Epithelial cell of esophagus (primary cell): ENCODE results near the gene RUNX3.

ENCODE experiments used
- DNase-seq: peaks from one replicate; pipeline ENCODE4 v3.0.0; 2010; ENCODE audit warnings: low read depth
- H3K4me3 ChIP-seq: 2 replicates; pipeline ENCODE4 v1.5.1; 2011; ENCODE audit warnings: mild to moderate bottlenecking, low read length, control low read depth
- CTCF ChIP-seq: IDR thresholded peaks from 2 replicates; pipeline ENCODE4 v1.5.1; 2011; ENCODE audit warnings: low read depth, mild to moderate bottlenecking, low read length, control low read depth, inconsistent platforms; ENCODE audit not compliant: insufficient read depth; ENCODE audit errors: missing control alignments

The RUNX3 gene

DNA sequence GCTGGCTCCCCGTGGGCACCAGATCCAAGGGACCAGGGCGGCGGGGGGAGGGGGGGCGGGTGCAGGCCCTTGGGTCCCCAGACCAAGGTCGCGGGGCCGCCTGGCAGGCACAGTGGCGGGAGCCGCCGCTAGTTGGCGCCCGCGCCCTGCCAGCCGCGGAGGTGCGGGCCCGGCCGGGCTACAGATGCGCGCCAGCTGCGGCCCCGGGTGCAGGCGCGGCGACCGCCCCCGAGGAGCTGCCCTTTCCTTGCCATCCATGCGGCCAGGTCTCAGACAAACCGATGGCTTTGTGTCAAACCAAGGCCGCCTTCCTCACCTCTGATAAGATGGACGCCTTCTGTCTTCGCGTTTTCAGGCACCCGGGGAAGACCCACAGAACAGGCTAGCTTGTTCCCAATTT is 2.2 kb upstream of the RUNX3 start:
- peak; percentile 31 for DNase-seq
- H3K4me3 ChIP-seq, result no peak overlapping the region

GRCh38 chr1:24931468-24932231 is 1.6 kb upstream of the RUNX3 start:
- H3K4me3 ChIP-seq, result no peak overlapping the region
- TF ChIP-seq CTCF, result no peak
- no peak for DNase-seq

More for the DNA sequence above, 2.2 kb upstream of the RUNX3 start:
- TF ChIP-seq CTCF, result no peak

DNA sequence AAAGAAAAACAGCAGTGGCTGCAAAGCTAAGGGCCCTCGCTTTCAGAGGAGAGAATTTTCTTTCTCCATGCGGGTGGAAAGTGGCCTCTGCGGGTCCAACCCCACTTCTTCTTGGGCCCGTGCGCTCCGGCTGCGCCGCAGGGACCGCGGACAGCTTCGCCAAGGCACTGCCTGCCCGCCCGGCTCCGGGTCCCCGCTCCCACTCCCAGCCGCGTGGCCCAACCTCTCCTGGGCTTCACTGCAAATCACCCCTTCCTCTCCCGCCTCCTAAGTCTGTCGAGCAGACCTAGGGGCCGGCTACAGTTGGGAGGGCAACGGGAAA is 1.0 kb upstream of the RUNX3 start:
- DNase-seq, result no peak
- no peak overlapping the region for H3K4me3 ChIP-seq
- no peak for TF ChIP-seq CTCF

GRCh38 chr1:24929398-24930259 is 447 bp downstream of the RUNX3 start:
- H3K4me3 ChIP-seq, result peak overlapping the region; percentile 34
- DNase-seq, result peak; percentile 29
- TF ChIP-seq CTCF, result no peak

DNA sequence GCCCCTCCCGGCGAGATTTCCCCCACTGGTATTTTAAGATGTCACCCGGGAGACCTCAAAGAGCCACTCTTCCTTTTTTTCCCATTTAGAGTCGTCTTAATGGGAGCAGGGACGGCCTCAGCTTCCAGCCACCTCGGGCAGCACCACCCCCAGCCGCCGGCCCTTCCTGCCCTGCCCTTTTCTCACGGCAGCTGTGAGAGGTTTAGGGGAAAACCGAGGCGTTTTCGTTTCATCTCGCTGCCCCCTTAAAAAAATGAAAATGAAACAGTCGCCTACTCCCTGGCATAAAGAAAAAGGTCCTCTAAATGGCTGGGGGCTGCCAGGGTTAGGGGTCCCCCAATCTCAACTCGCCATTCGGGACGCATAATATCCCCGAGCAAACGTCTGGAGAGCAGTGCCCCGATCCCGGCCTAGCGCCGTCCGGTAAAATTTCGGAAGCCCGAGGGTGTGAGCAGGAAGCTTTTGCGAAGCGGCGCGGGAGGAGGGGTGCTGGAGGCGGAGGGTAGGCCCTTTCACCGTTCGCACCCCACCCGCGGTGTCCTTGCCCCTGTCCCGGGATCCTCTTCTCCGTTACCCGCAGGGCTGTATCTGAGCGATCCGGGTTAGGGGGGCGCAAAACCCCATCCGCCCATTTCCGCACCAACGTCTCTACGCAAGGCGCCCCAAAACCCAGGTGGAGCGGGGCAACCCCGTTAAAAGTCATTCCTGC is 1.2 kb downstream of the RUNX3 start:
- TF ChIP-seq CTCF, result no peak
- peak overlapping the region; percentile 34 for H3K4me3 ChIP-seq
- DNase-seq, result no peak

- H3K4me3 ChIP-seq, result peak overlapping the region; percentile 34
- DNase-seq, result no peak
Observed at GRCh38 chr1:24927988-24928688, 1.9 kb downstream of the RUNX3 start.

More at GRCh38 chr1:24927988-24928688, 1.9 kb downstream of the RUNX3 start:
- no peak for TF ChIP-seq CTCF
